ENCODE data around the gene GALNT9.

GRCh38 chr12:132174015-132174838 is 155.2 kb downstream of the GALNT9 start:
- no peak for TF ChIP-seq EZH2phosphoT487 (IDR thresholded peaks at IDR 0.05)
- TF ChIP-seq EZH2 (IDR thresholded peaks at IDR 0.05), result no peak
- TF ChIP-seq CTCF (IDR thresholded peaks at IDR 0.05), result no peak
